C1 segment of cervical spinal cord (tissue), 14 donors: ENCODE measurements around the gene MYH15.

Experiments used
- DNase-seq, 14 donors: peaks; one replicate each; lab custom pipeline; 2025; lab: John Stamatoyannopoulos, UW

Gene MYH15

GRCh38 chr3:108509871-108510270, 525 bp downstream of the MYH15 start:
- DNase-seq: no peak

- no peak for DNase-seq
Measured at GRCh38 chr3:108509263-108509662, 1.1 kb downstream of the MYH15 start.

- no peak for DNase-seq
Measured at GRCh38 chr3:108507902-108508301, 2.5 kb downstream of the MYH15 start.

- DNase-seq: no peak
Measured at GRCh38 chr3:108505811-108506210, 4.6 kb downstream of the MYH15 start.

GRCh38 chr3:108503722-108504121, 6.7 kb downstream of the MYH15 start:
- DNase-seq: no peak

GRCh38 chr3:108501535-108501934, 8.9 kb downstream of the MYH15 start:
- no peak for DNase-seq

- DNase-seq: no peak
Measured at GRCh38 chr3:108500728-108501127, 9.7 kb downstream of the MYH15 start.

- no peak for DNase-seq
Measured at GRCh38 chr3:108497271-108497670, 13.1 kb downstream of the MYH15 start.

- no peak for DNase-seq
Measured at GRCh38 chr3:108495717-108496116, 14.7 kb downstream of the MYH15 start.

GRCh38 chr3:108494906-108495531, 15.4 kb downstream of the MYH15 start:
- no peak for DNase-seq

- no peak for DNase-seq
Measured at GRCh38 chr3:108493862-108494261, 16.5 kb downstream of the MYH15 start.

- no peak for DNase-seq
Measured at GRCh38 chr3:108491456-108491855, 18.9 kb downstream of the MYH15 start.

- peak in 4 of 14 donors; percentile 3 to 36 (median 4) for DNase-seq
Measured at GRCh38 chr3:108489776-108490175, 20.6 kb downstream of the MYH15 start.

GRCh38 chr3:108488631-108489030, 21.8 kb downstream of the MYH15 start:
- no peak for DNase-seq

- DNase-seq: no peak
Measured at GRCh38 chr3:108487439-108487838, 23.0 kb downstream of the MYH15 start.

- DNase-seq: peak in 11 of 14 donors; percentile 9 to 56 (median 29)
Measured at GRCh38 chr3:108486941-108487340, 23.5 kb downstream of the MYH15 start.

GRCh38 chr3:108486338-108486737, 24.1 kb downstream of the MYH15 start:
- peak in 1 of 14 donors; percentile 10 for DNase-seq

GRCh38 chr3:108485146-108485545, 25.2 kb downstream of the MYH15 start:
- DNase-seq: peak in 1 of 14 donors; percentile 2

- no peak for DNase-seq
Measured at GRCh38 chr3:108479224-108479623, 31.2 kb downstream of the MYH15 start.

GRCh38 chr3:108477511-108478147, 32.8 kb downstream of the MYH15 start:
- DNase-seq: peak in 5 of 14 donors; percentile 1 to 28 (median 25)

GRCh38 chr3:108475220-108475782, 35.1 kb downstream of the MYH15 start:
- no peak for DNase-seq

GRCh38 chr3:108474581-108474980, 35.8 kb downstream of the MYH15 start:
- DNase-seq: no peak

- DNase-seq: no peak
Measured at GRCh38 chr3:108473711-108474110, 36.7 kb downstream of the MYH15 start.
